Smooth muscle cell (in vitro differentiated cells): ENCODE data around the gene SRR. TPM values are rescaled to one million over a fixed set of nuclear protein-coding genes. Genes with fewer than 3 reads are reported as not detected.
"Not testable (repeated sequence)": the region's sequence is repeated elsewhere in the genome, so short reads cannot be mapped to it uniquely, and the experiment has no call there.

Experiments used
- DNase-seq: peaks from one replicate; lab custom pipeline; 2025; ENCODE audit not compliant: unreplicated experiment; lab: John Stamatoyannopoulos, UW
- H2AFZ ChIP-seq: fragments of 200-600 bp; sonication (generic); 2 replicates; pipeline ENCODE4 v1.6.0; 2016; ENCODE audit warnings: antibody characterized with exemption, low read depth, mild to moderate bottlenecking
- H3F3A ChIP-seq: fragments of 200-600 bp; sonication (generic); 2 replicates; pipeline ENCODE4 v1.6.0; 2017; ENCODE audit warnings: antibody characterized with exemption, low read depth
- H3K27ac ChIP-seq: fragments of 200-600 bp; sonication (generic); 2 replicates; pipeline ENCODE4 v1.5.1; 2016; ENCODE audit warnings: low read depth, mild to moderate bottlenecking
- H3K27me3 ChIP-seq: fragments of 200-600 bp; sonication (generic); 2 replicates; pipeline ENCODE4 v1.6.1; 2016; ENCODE audit warnings: low read depth, mild to moderate bottlenecking
- H3K36me3 ChIP-seq: fragments of 200-600 bp; sonication (generic); 2 replicates; pipeline ENCODE4 v1.5.1; 2016; ENCODE audit warnings: low read depth
- H3K4me1 ChIP-seq: fragments of 200-600 bp; sonication (generic); 2 replicates; pipeline ENCODE4 v1.5.1; 2016; ENCODE audit warnings: low read depth
- H3K4me2 ChIP-seq: fragments of 200-600 bp; sonication (generic); 2 replicates; pipeline ENCODE4 v1.6.0; 2016; ENCODE audit warnings: mild to moderate bottlenecking
- H3K4me3 ChIP-seq: fragments of 200-600 bp; sonication (generic); 2 replicates; pipeline ENCODE4 v1.5.1; 2016; ENCODE audit warnings: mild to moderate bottlenecking
- H3K79me2 ChIP-seq: fragments of 200-600 bp; sonication (generic); 2 replicates; pipeline ENCODE4 v1.6.0; 2016; ENCODE audit warnings: low read depth, mild to moderate bottlenecking
- H3K9ac ChIP-seq: fragments of 200-600 bp; sonication (generic); 2 replicates; pipeline ENCODE4 v1.6.0; 2016; ENCODE audit warnings: low read depth
- H3K9me3 ChIP-seq: fragments of 200-600 bp; sonication (generic); replicated peaks from 2 replicates; pipeline ENCODE4 v1.5.1; 2016; ENCODE audit warnings: low read depth
- H4K20me1 ChIP-seq: fragments of 200-600 bp; sonication (generic); 2 replicates; pipeline ENCODE4 v1.6.0; 2016; ENCODE audit warnings: low read depth
- CTCF ChIP-seq: fragments of 200-600 bp; sonication (generic); IDR thresholded peaks from 2 replicates; pipeline ENCODE4 v1.5.1; 2017; ENCODE audit warnings: borderline replicate concordance, mild to moderate bottlenecking, antibody characterized with exemption; ENCODE audit not compliant: insufficient read depth, poor library complexity, severe bottlenecking
- WGBS: methylation state at CpG from one replicate; pipeline ENCODE4 v1.1.7; 2016; ENCODE audit warnings: low lambda C conversion rate; 5-methylcytosine and 5-hydroxymethylcytosine counted together
- polyA plus RNA-seq: library from polyadenylated mRNA; unstranded; fragments of >200 nt; fragmentation: Nextera tagmentation; extraction: Ambion mirVana; gene quantifications from 2 replicates; pipeline ENCODE4 v1.2.1, GENCODE V29; 2016
- total RNA-seq: library from RNA; depleted of rRNA; stranded (reverse); fragments of >200 nt; gene quantifications from 2 replicates; pipeline ENCODE4 v1.2.3, GENCODE V29; 2014

Gene SRR
- total RNA-seq, result 7.8 and 35.2 TPM in 2 replicates
- polyA plus RNA-seq, result 11.3 and 14.3 TPM in 2 replicates

GRCh38 chr17:2303204-2304188 is at the start of gene SRR, which contains the start of gene SMG6:
Gene SRR, plus strand, starts transcription at chr17:2303950. Its CDS starts 11,611 bp downstream, at chr17:2315561.
Gene SMG6, minus strand, starts transcription at chr17:2303785. Its CDS starts 65 bp downstream, at chr17:2303720.
- peak; percentile 87 for DNase-seq
- no peaks in the 10 kb centered on the region for H3K27me3 ChIP-seq
- H3K27ac ChIP-seq, result peak within 1 kb of the TSS; percentile 86
- peak within 1 kb of the TSS; percentile 96 for H3K4me3 ChIP-seq
- TF ChIP-seq CTCF, result no peak
- peaks cover 6% of the 10 kb centered on the region for H3K4me1 ChIP-seq
- peak within 1 kb of the TSS; percentile 95 for H3K4me2 ChIP-seq
- H2AFZ ChIP-seq, result peak within 1 kb of the TSS; percentile 94
- peaks cover 4% of the 10 kb centered on the region for H3K36me3 ChIP-seq
- 3% methylated on average over 45 of the region's 108 CpGs for WGBS
- no peaks in the 10 kb centered on the region for H3F3A ChIP-seq
- H3K9me3 ChIP-seq, result no peaks in the 10 kb centered on the region
- H3K9ac ChIP-seq, result peak within 1 kb of the TSS; percentile 89
- peaks cover 25% of the 10 kb centered on the region for H4K20me1 ChIP-seq
- H3K79me2 ChIP-seq, result peaks cover 59% of the 10 kb centered on the region

- not testable (repeated sequence) for H3K4me2 ChIP-seq, H3K4me1 ChIP-seq, H3K27ac ChIP-seq, H3K9ac ChIP-seq, H3F3A ChIP-seq, H3K9me3 ChIP-seq, H3K4me3 ChIP-seq, H3K27me3 ChIP-seq, DNase-seq, H3K36me3 ChIP-seq, H2AFZ ChIP-seq
- 99% methylated on average over 8 of the region's 8 CpGs for WGBS
- Histone ChIP-seq H3K79me2 (peaks cover 24% of the 10 kb centered on the region), H4K20me1 (peaks cover 39% of the 10 kb centered on the region)
Observed at GRCh38 chr17:2258830-2259229, 44.9 kb upstream of the SRR start.

- Histone ChIP-seq H4K20me1 (peaks cover 48% of the 10 kb centered on the region), H3K27me3 (no peaks in the 10 kb centered on the region), H3K27ac (peak overlapping the region; percentile 20), H3K36me3 (no peaks in the 10 kb centered on the region), H3K9me3 (no peaks in the 10 kb centered on the region), H3K4me2 (no peak overlapping the region), H3F3A (peaks cover 6% of the 10 kb centered on the region), H3K4me1 (no peaks in the 10 kb centered on the region), H3K4me3 (no peak overlapping the region), H3K9ac (no peak overlapping the region), H3K79me2 (peaks cover 24% of the 10 kb centered on the region), H2AFZ (no peak overlapping the region)
- no peak for DNase-seq
- no peak for TF ChIP-seq CTCF
- 83% methylated on average over 8 of the region's 8 CpGs for WGBS
Observed at GRCh38 chr17:2259769-2260536, 43.8 kb upstream of the SRR start.

GRCh38 chr17:2262135-2262587 is 41.6 kb upstream of the SRR start:
- Histone ChIP-seq H3K27me3 (no peaks in the 10 kb centered on the region), H3F3A (peaks cover 6% of the 10 kb centered on the region), H3K9ac (no peak overlapping the region), H4K20me1 (peaks cover 66% of the 10 kb centered on the region), H3K27ac (peak overlapping the region; percentile 32), H3K4me3 (no peak overlapping the region), H3K36me3 (peaks cover 3% of the 10 kb centered on the region), H3K4me1 (no peaks in the 10 kb centered on the region), H3K9me3 (no peaks in the 10 kb centered on the region), H3K79me2 (peaks cover 24% of the 10 kb centered on the region), H3K4me2 (no peak overlapping the region), H2AFZ (no peak overlapping the region)
- WGBS, result 92% methylated on average over 2 of the region's 2 CpGs
- no peak for DNase-seq
- TF ChIP-seq CTCF, result no peak
